ENCODE results near the gene ADAT1.

ADAT1 gene

GRCh38 chr16:75590920-75591843 is 31.9 kb downstream of the ADAT1 start:
- TF ChIP-seq, protein P1, sequence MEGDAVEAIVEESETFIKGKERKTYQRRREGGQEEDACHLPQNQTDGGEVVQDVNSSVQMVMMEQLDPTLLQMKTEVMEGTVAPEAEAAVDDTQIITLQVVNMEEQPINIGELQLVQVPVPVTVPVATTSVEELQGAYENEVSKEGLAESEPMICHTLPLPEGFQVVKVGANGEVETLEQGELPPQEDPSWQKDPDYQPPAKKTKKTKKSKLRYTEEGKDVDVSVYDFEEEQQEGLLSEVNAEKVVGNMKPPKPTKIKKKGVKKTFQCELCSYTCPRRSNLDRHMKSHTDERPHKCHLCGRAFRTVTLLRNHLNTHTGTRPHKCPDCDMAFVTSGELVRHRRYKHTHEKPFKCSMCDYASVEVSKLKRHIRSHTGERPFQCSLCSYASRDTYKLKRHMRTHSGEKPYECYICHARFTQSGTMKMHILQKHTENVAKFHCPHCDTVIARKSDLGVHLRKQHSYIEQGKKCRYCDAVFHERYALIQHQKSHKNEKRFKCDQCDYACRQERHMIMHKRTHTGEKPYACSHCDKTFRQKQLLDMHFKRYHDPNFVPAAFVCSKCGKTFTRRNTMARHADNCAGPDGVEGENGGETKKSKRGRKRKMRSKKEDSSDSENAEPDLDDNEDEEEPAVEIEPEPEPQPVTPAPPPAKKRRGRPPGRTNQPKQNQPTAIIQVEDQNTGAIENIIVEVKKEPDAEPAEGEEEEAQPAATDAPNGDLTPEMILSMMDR (IDR thresholded peaks at IDR 0.05; ENCODE audit: borderline replicate concordance, control extremely low read depth, extremely low read depth, insufficient read depth, missing control alignments), result no peak
- DNase-seq (ENCODE audit: low spot score), result no peak
- in situ Hi-C loops (cut with MboI; ENCODE audit: low sequenced_read_pairs, unreplicated experiment), result no loop called here

DNA sequence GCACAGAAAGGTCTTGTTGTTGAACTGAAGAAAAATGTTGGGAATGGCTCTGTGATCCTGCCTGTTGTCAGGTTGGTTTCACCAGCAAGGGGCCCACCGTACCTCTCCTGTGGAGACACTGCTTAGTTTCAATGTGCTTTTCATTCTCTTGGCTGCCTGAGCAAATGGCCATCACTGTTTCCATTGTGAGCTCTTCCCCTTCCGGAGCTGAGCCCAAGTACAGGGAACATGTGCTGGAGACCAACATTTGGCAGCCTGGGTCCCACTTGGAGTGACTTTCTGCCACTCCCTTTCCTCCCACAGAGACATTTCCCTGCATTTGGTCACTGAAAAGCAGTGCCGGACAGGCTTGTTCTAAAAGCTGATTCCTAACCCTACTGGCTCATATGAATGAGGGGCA is 33.8 kb downstream of the ADAT1 start:
- TF ChIP-seq, protein P1 (IDR thresholded peaks at IDR 0.05; ENCODE audit: borderline replicate concordance, control extremely low read depth, extremely low read depth, insufficient read depth, missing control alignments), result no peak
- DNase-seq (ENCODE audit: low spot score), result no peak
- in situ Hi-C loops (cut with MboI; ENCODE audit: low sequenced_read_pairs, unreplicated experiment), result no loop called here

DNA sequence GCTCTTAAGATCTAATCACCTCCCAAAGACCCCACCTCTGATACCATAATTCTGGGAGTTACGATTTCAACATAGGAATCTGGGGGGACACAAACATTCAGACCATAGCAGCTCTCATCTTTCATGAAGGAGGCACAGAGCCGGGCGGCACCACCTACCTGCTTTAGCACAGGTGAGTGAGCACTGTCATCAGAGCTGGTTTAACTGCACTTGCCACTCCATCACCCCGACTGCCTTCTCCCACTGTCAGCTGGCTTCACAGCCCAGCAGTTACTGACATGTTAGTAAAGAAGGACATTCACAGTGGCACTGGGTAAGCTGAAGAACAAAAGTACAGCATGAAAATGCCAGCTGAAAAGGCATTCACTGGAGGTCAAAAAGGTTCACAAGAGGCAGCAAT is 34.4 kb downstream of the ADAT1 start:
- TF ChIP-seq, protein P1 (IDR thresholded peaks at IDR 0.05; ENCODE audit: borderline replicate concordance, control extremely low read depth, extremely low read depth, insufficient read depth, missing control alignments), result no peak
- in situ Hi-C loops (cut with MboI; ENCODE audit: low sequenced_read_pairs, unreplicated experiment), result no loop called here
- DNase-seq (ENCODE audit: low spot score), result no peak

GRCh38 chr16:75584108-75584507 is 39.0 kb downstream of the ADAT1 start:
- no peak for DNase-seq (ENCODE audit: low spot score)
- TF ChIP-seq, protein P1 (IDR thresholded peaks at IDR 0.05; ENCODE audit: borderline replicate concordance, control extremely low read depth, extremely low read depth, insufficient read depth, missing control alignments), result no peak
- in situ Hi-C loops (cut with MboI; ENCODE audit: low sequenced_read_pairs, unreplicated experiment), result no loop called here

- peak; percentile 35 for DNase-seq (ENCODE audit: low spot score)
- TF ChIP-seq, protein P1 (IDR thresholded peaks at IDR 0.05; ENCODE audit: borderline replicate concordance, control extremely low read depth, extremely low read depth, insufficient read depth, missing control alignments), result no peak
- in situ Hi-C loops (cut with MboI; ENCODE audit: low sequenced_read_pairs, unreplicated experiment), result no loop called here
Observed at GRCh38 chr16:75579281-75579834, 43.7 kb downstream of the ADAT1 start.

DNA sequence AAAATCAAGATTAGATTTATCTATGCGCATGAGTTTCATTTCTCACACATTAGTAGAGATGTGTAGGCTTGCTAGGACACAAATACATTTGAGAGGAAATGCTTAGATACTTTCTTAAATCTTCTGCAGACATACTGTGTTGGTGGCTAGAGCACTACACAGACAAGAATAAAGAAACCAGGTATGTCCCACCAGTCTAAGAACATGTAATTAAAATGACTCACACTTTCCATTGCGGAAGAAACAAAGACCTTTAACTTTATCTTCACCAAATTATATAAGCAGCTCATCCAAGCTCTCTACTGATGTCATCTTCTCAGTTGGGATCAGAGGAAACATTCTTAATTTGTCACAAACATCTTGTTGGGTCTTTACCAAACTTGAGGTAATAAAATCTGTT is 44.4 kb downstream of the ADAT1 start:
- in situ Hi-C loops (cut with MboI; ENCODE audit: low sequenced_read_pairs, unreplicated experiment), result no loop called here
- TF ChIP-seq, protein P1 (IDR thresholded peaks at IDR 0.05; ENCODE audit: borderline replicate concordance, control extremely low read depth, extremely low read depth, insufficient read depth, missing control alignments), result no peak
- DNase-seq (ENCODE audit: low spot score), result no peak
